ENCODE results near the gene BEGAIN. TPM values are rescaled to one million over a fixed set of nuclear protein-coding genes. Genes with fewer than 3 reads are reported as not detected.

Gene BEGAIN
- total RNA-seq, 4 donors from 2014 or later = 3.5 to 7.1 (median 6.6) TPM

- TF ChIP-seq POLR2AphosphoS5 (IDR thresholded peaks at IDR 0.05) (no peak), CTCF (IDR thresholded peaks at IDR 0.05) (no peak), EP300 (IDR thresholded peaks at IDR 0.05) (no peak), POLR2A (IDR thresholded peaks at IDR 0.05; ENCODE audit: low read depth) (no peak)
- Histone ChIP-seq H3K4me1 (no peaks in the 10 kb centered on the region), H3K27me3 (peaks cover 0 to 43% (median 0%) of the 10 kb centered on the region in 4 donors), H3K4me3 (no peak overlapping the region), H3K9me3 (peaks cover 0 to 15% (median 4%) of the 10 kb centered on the region in 4 donors), H3K27ac (replicated peaks in 1 of 4) (no peak overlapping the region), H3K36me3 (no peaks in the 10 kb centered on the region)
- no peak for DNase-seq (ENCODE audit: extremely low spot score)
- WGBS = 79% methylated on average over 18 of the region's 18 CpGs
- intact Hi-C loops (cut with DNase I) = no loop called here
Observed at GRCh38 chr14:100603341-100604120, 16.3 kb upstream of the BEGAIN start.

- no peaks in the 10 kb centered on the region for H3K36me3 ChIP-seq
- no peak overlapping the region for H3K27ac ChIP-seq (replicated peaks in 1 of 4)
- peaks cover 0 to 42% (median 0%) of the 10 kb centered on the region in 4 donors for H3K27me3 ChIP-seq
- H3K4me1 ChIP-seq = no peaks in the 10 kb centered on the region
- no peak overlapping the region for H3K4me3 ChIP-seq
- WGBS = 78% methylated on average over 7 of the region's 7 CpGs
- TF ChIP-seq POLR2A (IDR thresholded peaks at IDR 0.05; ENCODE audit: low read depth) (no peak), EP300 (IDR thresholded peaks at IDR 0.05) (no peak), CTCF (IDR thresholded peaks at IDR 0.05) (no peak), POLR2AphosphoS5 (IDR thresholded peaks at IDR 0.05) (no peak)
- no peak for DNase-seq (ENCODE audit: extremely low spot score)
- intact Hi-C loops (cut with DNase I) = no loop called here
- peaks cover 0 to 15% (median 4%) of the 10 kb centered on the region in 4 donors for H3K9me3 ChIP-seq
Observed at GRCh38 chr14:100602621-100603230, 15.5 kb upstream of the BEGAIN start.

- H3K9me3 ChIP-seq = peaks cover 0 to 15% (median 4%) of the 10 kb centered on the region in 4 donors
- no peaks in the 10 kb centered on the region for H3K4me1 ChIP-seq
- TF ChIP-seq EP300 (IDR thresholded peaks at IDR 0.05) (no peak), CTCF (IDR thresholded peaks at IDR 0.05) (no peak), POLR2A (IDR thresholded peaks at IDR 0.05; ENCODE audit: low read depth) (no peak), POLR2AphosphoS5 (IDR thresholded peaks at IDR 0.05) (no peak)
- no peak for DNase-seq (ENCODE audit: extremely low spot score)
- peaks cover 0 to 34% (median 0%) of the 10 kb centered on the region in 4 donors for H3K27me3 ChIP-seq
- H3K4me3 ChIP-seq = no peak overlapping the region
- no peak overlapping the region for H3K27ac ChIP-seq (replicated peaks in 1 of 4)
- intact Hi-C loops (cut with DNase I) = no loop called here
- no peaks in the 10 kb centered on the region for H3K36me3 ChIP-seq
- 84% methylated on average over 4 of the region's 4 CpGs for WGBS
Observed at GRCh38 chr14:100601914-100602313, 14.7 kb upstream of the BEGAIN start.

GRCh38 chr14:100601064-100601463 is 13.8 kb upstream of the BEGAIN start:
- Histone ChIP-seq H3K27ac (replicated peaks in 1 of 4) (no peak overlapping the region), H3K4me3 (no peak overlapping the region), H3K27me3 (peaks cover 0 to 27% (median 0%) of the 10 kb centered on the region in 4 donors), H3K4me1 (no peaks in the 10 kb centered on the region), H3K9me3 (peaks cover 0 to 15% (median 4%) of the 10 kb centered on the region in 4 donors), H3K36me3 (no peaks in the 10 kb centered on the region)
- TF ChIP-seq POLR2AphosphoS5 (IDR thresholded peaks at IDR 0.05) (no peak), EP300 (IDR thresholded peaks at IDR 0.05) (no peak), CTCF (IDR thresholded peaks at IDR 0.05) (no peak), POLR2A (IDR thresholded peaks at IDR 0.05; ENCODE audit: low read depth) (no peak)
- no peak for DNase-seq (ENCODE audit: extremely low spot score)
- WGBS = 95% methylated on average over 2 of the region's 2 CpGs
- intact Hi-C loops (cut with DNase I) = no loop called here

Measured in esophagus muscularis mucosa (tissue), 4 donors.